GM12864 (cell line): Measurements from ENCODE around the gene PMM1.

Experiments
- DNase-seq: peaks from one replicate; pipeline ENCODE4 v3.0.0-alpha.2; 2011; ENCODE audit warnings: low read depth
- H3K4me3 ChIP-seq: 2 replicates; pipeline ENCODE4 v1.5.1; 2011; ENCODE audit warnings: mild to moderate bottlenecking, low read depth, low read length, control low read depth
- CTCF ChIP-seq: IDR thresholded peaks from 2 replicates; pipeline ENCODE4 v1.5.1; 2011; ENCODE audit warnings: low read depth, mild to moderate bottlenecking, moderate library complexity, low read length, control low read depth, inconsistent platforms; ENCODE audit errors: missing control alignments

Gene PMM1

GRCh38 chr22:41535244-41535643 lies 54.4 kb downstream of the PMM1 start:
- H3K4me3 ChIP-seq, result no peak overlapping the region
- DNase-seq, result no peak
- TF ChIP-seq CTCF, result no peak

- TF ChIP-seq CTCF, result no peak
- no peak overlapping the region for H3K4me3 ChIP-seq
- no peak for DNase-seq
These were observed 55.4 kb downstream of the PMM1 start for GRCh38 chr22:41534219-41534618.

- peak; percentile 92 for TF ChIP-seq CTCF
- peak; percentile 30 for DNase-seq
- no peak overlapping the region for H3K4me3 ChIP-seq
These were observed 56.5 kb downstream of the PMM1 start for GRCh38 chr22:41532908-41533825.

- no peak for DNase-seq
- no peak for TF ChIP-seq CTCF
- no peak overlapping the region for H3K4me3 ChIP-seq
These were observed 57.7 kb downstream of the PMM1 start for GRCh38 chr22:41531715-41532477.

GRCh38 chr22:41530890-41531714 lies 58.5 kb downstream of the PMM1 start:
- H3K4me3 ChIP-seq, result no peak overlapping the region
- TF ChIP-seq CTCF, result no peak
- DNase-seq, result no peak

- H3K4me3 ChIP-seq, result no peak overlapping the region
- TF ChIP-seq CTCF, result no peak
- no peak for DNase-seq
These were observed 60.6 kb downstream of the PMM1 start for GRCh38 chr22:41528938-41529561.
